GM18858 (cell line): Measurements from ENCODE around the gene COL5A2.

ENCODE experiments used
- ATAC-seq: cut with Tn5 transposase; IDR thresholded peaks from one replicate; pipeline ENCODE4 v1.9.1; 2021; ENCODE audit not compliant: unreplicated experiment

COL5A2 gene

GRCh38 chr2:189109921-189110397 lies 69.6 kb downstream of the COL5A2 start:
- peak; percentile 83 for ATAC-seq

DNA sequence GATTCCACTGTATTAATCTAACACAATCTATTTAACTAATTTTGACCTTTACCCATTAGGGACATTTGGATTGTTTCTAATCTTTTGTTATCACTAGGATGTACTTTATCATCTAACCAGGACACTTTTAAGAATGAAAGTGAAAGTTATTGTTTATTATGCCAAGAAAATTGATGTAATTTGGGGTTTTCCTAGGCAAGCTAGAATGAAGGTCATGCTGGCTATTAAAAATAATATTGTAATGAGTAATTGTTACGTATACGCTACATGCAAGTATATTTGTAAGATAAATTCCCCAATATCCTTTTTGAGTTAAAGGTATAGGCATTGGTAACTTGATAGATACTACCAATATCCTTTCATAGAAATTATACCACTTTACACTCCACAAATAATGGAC lies 74.6 kb downstream of the COL5A2 start:
- ATAC-seq, result no peak

GRCh38 chr2:189102735-189103134 lies 76.8 kb downstream of the COL5A2 start:
- ATAC-seq, result no peak

- no peak for ATAC-seq
These were observed 81.6 kb downstream of the COL5A2 start for GRCh38 chr2:189097934-189098333.

DNA sequence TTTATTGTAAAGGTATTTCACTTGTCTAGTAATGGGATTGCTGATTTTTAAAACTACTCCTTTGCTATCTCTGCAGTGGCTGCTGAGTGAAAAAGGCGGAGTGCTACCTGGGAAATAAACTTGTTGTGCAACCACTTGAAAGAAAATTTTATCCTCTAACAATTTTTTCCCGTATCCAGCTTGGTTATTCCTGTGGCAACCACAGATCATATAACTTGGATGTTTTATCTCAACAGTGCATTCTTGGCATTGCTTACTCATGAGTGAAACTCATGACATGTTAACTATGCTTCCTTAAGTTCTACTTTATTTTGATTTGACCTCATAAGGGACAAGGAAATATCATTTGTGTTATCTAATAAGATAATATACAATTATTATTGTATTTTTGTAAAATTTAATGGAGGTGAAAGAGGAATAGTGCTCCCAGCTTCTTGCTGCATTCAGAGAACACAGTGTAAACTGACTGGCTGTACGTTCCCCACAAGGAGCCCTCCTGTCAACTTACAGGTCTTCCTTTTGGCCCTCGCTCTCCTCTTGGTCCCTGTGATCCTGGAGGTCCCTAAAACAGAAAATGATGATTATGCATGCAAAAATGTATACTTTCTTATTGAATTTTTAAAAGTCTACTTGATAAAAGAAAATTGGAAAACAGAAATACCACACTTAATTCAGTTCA lies 82.7 kb downstream of the COL5A2 start:
- ATAC-seq, result no peak

DNA sequence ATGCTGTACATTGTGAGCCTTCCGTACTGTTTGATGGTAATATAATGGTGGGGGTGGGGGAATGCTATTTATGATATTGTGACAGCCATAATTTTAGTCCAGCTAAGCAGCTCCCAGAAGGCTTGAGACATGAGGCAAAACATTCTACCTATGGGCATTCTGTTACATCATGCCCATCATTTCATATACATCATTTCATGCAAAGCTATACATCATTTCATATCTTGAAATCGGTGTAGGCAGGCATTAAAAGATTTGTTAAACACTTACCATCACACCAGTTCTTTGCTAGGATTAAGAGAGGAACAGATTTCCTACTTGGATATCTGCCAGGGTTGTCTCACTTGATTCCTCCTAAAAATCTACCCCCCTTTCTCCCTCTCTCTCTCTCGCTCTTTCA lies 84.5 kb downstream of the COL5A2 start:
- no peak for ATAC-seq

DNA sequence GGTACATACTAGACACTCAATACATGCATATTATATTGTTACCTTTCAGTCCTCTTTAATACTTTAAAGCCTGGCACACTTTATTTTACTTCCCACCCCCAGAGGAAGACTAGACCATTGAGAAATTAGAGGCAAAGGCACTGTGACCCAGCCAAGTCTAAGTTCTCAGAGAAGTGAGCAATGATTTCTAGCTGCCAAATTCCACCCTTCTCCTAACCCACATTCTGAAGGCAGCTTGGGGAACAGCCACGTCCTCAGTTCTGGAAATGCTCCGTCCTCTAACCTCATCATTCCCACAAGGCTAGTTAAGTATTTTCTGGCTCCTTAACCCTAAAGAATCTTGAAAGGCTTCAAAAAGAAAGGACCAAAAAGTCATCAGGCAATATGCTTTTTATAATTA lies 86.6 kb downstream of the COL5A2 start:
- no peak for ATAC-seq

- ATAC-seq, result no peak
These were observed 88.3 kb downstream of the COL5A2 start for GRCh38 chr2:189091253-189091652.

DNA sequence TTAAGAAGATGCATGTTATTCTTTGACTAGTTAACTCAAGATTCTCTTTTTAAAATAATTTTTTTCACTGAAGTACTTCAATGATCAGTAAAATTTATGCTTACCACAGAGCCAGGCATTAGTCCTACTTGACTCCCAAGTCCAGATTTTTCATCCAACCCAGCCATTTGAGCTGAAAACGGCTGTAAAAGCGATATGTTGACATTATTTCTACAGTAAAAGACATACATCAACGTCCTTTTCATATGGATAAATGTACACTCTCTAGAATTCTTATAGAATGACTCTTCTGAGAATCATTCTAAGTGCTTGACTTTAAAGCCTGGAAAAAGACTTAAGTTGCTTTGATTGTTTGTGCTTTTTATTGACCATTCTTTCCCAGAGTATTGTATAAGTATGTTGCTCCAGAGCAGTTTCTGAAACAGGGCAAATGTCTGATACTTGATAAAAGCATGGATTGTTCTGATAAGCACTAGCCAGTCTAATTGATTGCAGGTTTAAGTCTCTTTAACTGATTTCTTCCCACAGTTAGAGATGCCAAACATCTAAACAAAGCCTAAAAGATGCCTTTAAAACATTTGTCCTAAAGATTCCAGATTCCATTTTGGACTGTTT lies 90.9 kb downstream of the COL5A2 start:
- no peak for ATAC-seq

- no peak for ATAC-seq
These were observed 92.9 kb downstream of the COL5A2 start for GRCh38 chr2:189086710-189087109.

GRCh38 chr2:189086250-189086649 lies 93.3 kb downstream of the COL5A2 start:
- ATAC-seq, result no peak

- no peak for ATAC-seq
These were observed 96.0 kb downstream of the COL5A2 start for GRCh38 chr2:189083606-189084005.

DNA sequence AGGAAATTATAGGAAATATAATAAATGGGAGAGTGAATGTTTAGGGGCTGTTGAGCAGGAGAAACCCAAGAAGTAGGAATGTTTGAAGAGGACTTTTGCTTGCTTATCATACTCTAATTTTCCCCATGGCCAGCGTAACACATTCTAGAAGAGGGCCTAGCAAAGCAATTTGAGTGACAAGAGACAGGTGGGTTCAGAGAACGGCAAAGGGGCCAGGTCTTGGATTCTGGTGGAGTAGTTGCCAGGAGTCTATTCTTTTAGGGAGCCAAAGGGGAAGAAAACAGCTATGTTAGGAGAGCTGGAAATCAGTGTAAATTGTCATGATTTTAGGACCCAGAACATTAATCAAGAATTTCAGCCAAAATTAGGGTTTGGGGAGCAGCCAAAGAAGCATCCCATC lies 96.5 kb downstream of the COL5A2 start:
- no peak for ATAC-seq

DNA sequence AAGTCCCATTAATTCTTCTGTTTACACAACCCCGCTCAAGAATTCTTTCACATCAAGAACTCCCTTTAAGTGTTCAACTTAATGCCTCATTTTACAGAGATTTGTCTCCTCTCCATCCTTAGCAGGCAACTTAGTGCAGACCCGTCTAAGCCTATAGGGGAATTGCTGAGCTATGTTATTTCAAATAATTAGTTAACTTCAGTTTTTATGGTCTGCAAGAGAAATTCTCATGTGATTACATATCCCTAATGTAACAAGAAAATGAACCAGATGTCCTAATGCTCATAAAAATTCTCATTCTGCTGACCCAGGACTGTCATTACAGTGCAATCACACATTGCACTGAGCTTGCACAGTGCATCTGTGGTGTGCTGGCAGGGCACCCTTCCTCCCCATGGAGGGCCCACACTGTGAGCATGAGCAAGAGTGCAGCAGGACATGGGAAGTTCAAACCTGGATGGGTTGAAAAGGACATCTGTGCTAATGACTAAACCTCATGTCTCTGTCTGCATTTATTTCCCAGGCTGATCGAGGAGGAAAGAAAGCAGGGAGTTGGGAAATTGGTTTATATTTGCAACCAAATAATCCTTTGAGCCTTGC lies 97.1 kb downstream of the COL5A2 start:
- ATAC-seq, result no peak

- ATAC-seq, result no peak
These were observed 103.0 kb downstream of the COL5A2 start for GRCh38 chr2:189076572-189076971.

GRCh38 chr2:189076120-189076519 lies 103.4 kb downstream of the COL5A2 start:
- no peak for ATAC-seq

DNA sequence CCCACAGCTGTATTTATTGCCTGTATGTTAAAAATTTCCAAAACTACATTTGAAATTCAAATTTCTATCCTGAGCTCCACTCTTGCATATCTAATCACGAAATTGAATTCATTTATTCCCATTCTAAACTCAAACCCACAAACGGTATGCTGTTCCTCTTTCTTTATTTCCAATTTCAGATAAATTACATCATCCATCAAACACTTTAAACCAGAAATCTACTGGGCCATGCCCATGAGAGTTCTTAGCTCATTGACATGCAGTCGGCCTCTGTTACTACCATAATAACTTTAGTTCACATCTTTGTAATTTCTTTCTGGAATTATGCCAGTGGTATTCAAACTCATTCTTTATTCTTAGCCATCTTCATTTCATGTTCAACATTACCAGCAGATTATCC lies 105.1 kb downstream of the COL5A2 start:
- no peak for ATAC-seq

- ATAC-seq, result no peak
These were observed 107.5 kb downstream of the COL5A2 start for GRCh38 chr2:189072036-189072435.

- no peak for ATAC-seq
These were observed 109.5 kb downstream of the COL5A2 start for GRCh38 chr2:189069855-189070619.

DNA sequence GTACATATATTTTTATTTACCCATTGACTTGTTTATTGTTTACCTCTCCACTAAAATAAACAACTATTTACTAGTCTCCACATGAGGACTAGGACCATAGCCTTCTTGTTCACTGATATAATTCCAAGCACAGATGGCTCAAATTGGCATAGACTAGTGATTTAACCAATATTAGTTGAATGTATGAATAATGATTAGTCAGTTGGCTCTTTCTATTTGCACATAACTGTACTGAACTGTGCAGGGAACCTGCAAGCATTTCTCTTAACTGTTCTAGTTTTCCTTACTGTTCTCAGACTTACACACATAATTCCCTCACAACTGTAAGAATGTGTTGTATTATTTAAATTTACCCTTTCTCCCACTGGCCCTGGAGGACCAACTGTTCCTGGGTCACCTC lies 113.5 kb downstream of the COL5A2 start:
- ATAC-seq, result no peak

DNA sequence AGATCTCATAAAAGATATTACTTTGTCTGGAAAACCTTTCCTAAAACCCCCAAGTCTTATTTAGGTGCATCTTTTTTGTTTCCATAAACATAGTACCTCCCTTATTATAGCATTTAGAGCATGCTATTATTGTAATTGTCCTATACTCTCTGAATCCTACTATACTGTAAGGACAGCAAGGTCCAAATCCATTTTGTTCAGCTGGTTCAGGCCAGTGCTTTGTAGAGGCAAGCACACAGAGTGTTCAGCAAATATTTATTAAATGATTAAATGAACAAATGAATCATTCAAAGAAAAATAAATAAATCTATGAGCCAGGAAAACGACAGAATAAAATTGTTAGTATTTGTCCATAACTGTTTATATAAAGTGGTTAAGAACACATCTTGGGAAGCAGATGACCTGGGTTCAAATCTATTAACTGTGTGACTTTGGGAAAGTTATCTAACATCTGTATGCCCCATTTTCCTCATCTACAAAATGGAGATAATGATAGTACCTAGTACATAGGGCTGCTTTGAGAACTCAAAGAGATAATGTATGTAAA lies 119.4 kb downstream of the COL5A2 start:
- ATAC-seq, result no peak
